Smooth muscle cell (in vitro differentiated cells): ENCODE results near the gene NACA. TPM values are rescaled to one million over a fixed set of nuclear protein-coding genes. Genes with fewer than 3 reads are reported as not detected.

Experiments
- DNase-seq: peaks from one replicate; lab custom pipeline; 2025; ENCODE audit not compliant: unreplicated experiment; lab: John Stamatoyannopoulos, UW
- H2AFZ ChIP-seq: fragments of 200-600 bp; sonication (generic); 2 replicates; pipeline ENCODE4 v1.6.0; 2016; ENCODE audit warnings: antibody characterized with exemption, low read depth, mild to moderate bottlenecking
- H3F3A ChIP-seq: fragments of 200-600 bp; sonication (generic); 2 replicates; pipeline ENCODE4 v1.6.0; 2017; ENCODE audit warnings: antibody characterized with exemption, low read depth
- H3K27ac ChIP-seq: fragments of 200-600 bp; sonication (generic); 2 replicates; pipeline ENCODE4 v1.5.1; 2016; ENCODE audit warnings: low read depth, mild to moderate bottlenecking
- H3K27me3 ChIP-seq: fragments of 200-600 bp; sonication (generic); 2 replicates; pipeline ENCODE4 v1.6.1; 2016; ENCODE audit warnings: low read depth, mild to moderate bottlenecking
- H3K36me3 ChIP-seq: fragments of 200-600 bp; sonication (generic); 2 replicates; pipeline ENCODE4 v1.5.1; 2016; ENCODE audit warnings: low read depth
- H3K4me1 ChIP-seq: fragments of 200-600 bp; sonication (generic); 2 replicates; pipeline ENCODE4 v1.5.1; 2016; ENCODE audit warnings: low read depth
- H3K4me2 ChIP-seq: fragments of 200-600 bp; sonication (generic); 2 replicates; pipeline ENCODE4 v1.6.0; 2016; ENCODE audit warnings: mild to moderate bottlenecking
- H3K4me3 ChIP-seq: fragments of 200-600 bp; sonication (generic); 2 replicates; pipeline ENCODE4 v1.5.1; 2016; ENCODE audit warnings: mild to moderate bottlenecking
- H3K79me2 ChIP-seq: fragments of 200-600 bp; sonication (generic); 2 replicates; pipeline ENCODE4 v1.6.0; 2016; ENCODE audit warnings: low read depth, mild to moderate bottlenecking
- H3K9ac ChIP-seq: fragments of 200-600 bp; sonication (generic); 2 replicates; pipeline ENCODE4 v1.6.0; 2016; ENCODE audit warnings: low read depth
- H3K9me3 ChIP-seq: fragments of 200-600 bp; sonication (generic); replicated peaks from 2 replicates; pipeline ENCODE4 v1.5.1; 2016; ENCODE audit warnings: low read depth
- H4K20me1 ChIP-seq: fragments of 200-600 bp; sonication (generic); 2 replicates; pipeline ENCODE4 v1.6.0; 2016; ENCODE audit warnings: low read depth
- WGBS: methylation state at CpG from one replicate; pipeline ENCODE4 v1.1.7; 2016; ENCODE audit warnings: low lambda C conversion rate; 5-methylcytosine and 5-hydroxymethylcytosine counted together
- polyA plus RNA-seq: library from polyadenylated mRNA; unstranded; fragments of >200 nt; fragmentation: Nextera tagmentation; extraction: Ambion mirVana; gene quantifications from 2 replicates; pipeline ENCODE4 v1.2.1, GENCODE V29; 2016
- total RNA-seq: library from RNA; depleted of rRNA; stranded (reverse); fragments of >200 nt; gene quantifications from 2 replicates; pipeline ENCODE4 v1.2.3, GENCODE V29; 2014
- TF ChIP-seq, protein P1 (sequence below): fragments of 200-600 bp; sonication (generic); IDR thresholded peaks from 2 replicates; pipeline ENCODE4 v1.5.1; 2017; ENCODE audit warnings: borderline replicate concordance, mild to moderate bottlenecking, antibody characterized with exemption; ENCODE audit not compliant: insufficient read depth, poor library complexity, severe bottlenecking

Gene NACA
- total RNA-seq (906 and 1,062 TPM in 2 replicates), polyA plus RNA-seq (625 and 713 TPM in 2 replicates)

- Histone ChIP-seq H3K9me3 (no peaks in the 10 kb centered on the region), H3K4me3 (peak within 1 kb of the TSS; percentile 83), H3K4me1 (peaks cover 40% of the 10 kb centered on the region), H3K36me3 (no peaks in the 10 kb centered on the region), H3K27ac (peak within 1 kb of the TSS; percentile 89), H3K4me2 (peak within 1 kb of the TSS; percentile 95), H2AFZ (peak within 1 kb of the TSS; percentile 96), H3K9ac (peak within 1 kb of the TSS; percentile 95), H3K27me3 (no peaks in the 10 kb centered on the region), H3F3A (peaks cover 16% of the 10 kb centered on the region), H4K20me1 (peaks cover 46% of the 10 kb centered on the region), H3K79me2 (peaks cover 49% of the 10 kb centered on the region)
- TF ChIP-seq, protein P1, sequence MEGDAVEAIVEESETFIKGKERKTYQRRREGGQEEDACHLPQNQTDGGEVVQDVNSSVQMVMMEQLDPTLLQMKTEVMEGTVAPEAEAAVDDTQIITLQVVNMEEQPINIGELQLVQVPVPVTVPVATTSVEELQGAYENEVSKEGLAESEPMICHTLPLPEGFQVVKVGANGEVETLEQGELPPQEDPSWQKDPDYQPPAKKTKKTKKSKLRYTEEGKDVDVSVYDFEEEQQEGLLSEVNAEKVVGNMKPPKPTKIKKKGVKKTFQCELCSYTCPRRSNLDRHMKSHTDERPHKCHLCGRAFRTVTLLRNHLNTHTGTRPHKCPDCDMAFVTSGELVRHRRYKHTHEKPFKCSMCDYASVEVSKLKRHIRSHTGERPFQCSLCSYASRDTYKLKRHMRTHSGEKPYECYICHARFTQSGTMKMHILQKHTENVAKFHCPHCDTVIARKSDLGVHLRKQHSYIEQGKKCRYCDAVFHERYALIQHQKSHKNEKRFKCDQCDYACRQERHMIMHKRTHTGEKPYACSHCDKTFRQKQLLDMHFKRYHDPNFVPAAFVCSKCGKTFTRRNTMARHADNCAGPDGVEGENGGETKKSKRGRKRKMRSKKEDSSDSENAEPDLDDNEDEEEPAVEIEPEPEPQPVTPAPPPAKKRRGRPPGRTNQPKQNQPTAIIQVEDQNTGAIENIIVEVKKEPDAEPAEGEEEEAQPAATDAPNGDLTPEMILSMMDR, result no peak
- DNase-seq, result peak; percentile 89
- whole genome bisulfite sequencing, result under 1% methylated on average over 46 of the region's 46 CpGs
These were observed at the start of gene NACA for GRCh38 chr12:56724972-56725722. Gene NACA, minus strand, starts transcription at chr12:56725299. Its CDS starts 778 bp downstream, at chr12:56724521.

GRCh38 chr12:56773113-56773512 is 48.0 kb upstream of the NACA start:
- no peaks in the 10 kb centered on the region for H3K79me2 ChIP-seq
- DNase-seq, result no peak
- H3K27me3 ChIP-seq, result no peaks in the 10 kb centered on the region
- peaks cover 8% of the 10 kb centered on the region for H3K36me3 ChIP-seq
- WGBS, result 93% methylated on average over 2 of the region's 2 CpGs
- H3K9ac ChIP-seq, result no peak overlapping the region
- H4K20me1 ChIP-seq, result no peaks in the 10 kb centered on the region
- H3K4me2 ChIP-seq, result no peak overlapping the region
- H3K4me3 ChIP-seq, result no peak overlapping the region
- no peak overlapping the region for H2AFZ ChIP-seq
- H3K27ac ChIP-seq, result no peak overlapping the region
- no peaks in the 10 kb centered on the region for H3K9me3 ChIP-seq
- H3K4me1 ChIP-seq, result no peaks in the 10 kb centered on the region
- TF ChIP-seq, protein P1, result no peak
- H3F3A ChIP-seq, result no peaks in the 10 kb centered on the region

- WGBS, result 94% methylated on average over 5 of the region's 5 CpGs
These were observed 47.5 kb upstream of the NACA start for GRCh38 chr12:56772625-56773024.

More at GRCh38 chr12:56772625-56773024, 47.5 kb upstream of the NACA start:
- no peaks in the 10 kb centered on the region for H3K4me1 ChIP-seq
- no peak overlapping the region for H3K9ac ChIP-seq
- TF ChIP-seq, protein P1, result no peak
- H2AFZ ChIP-seq, result no peak overlapping the region
- no peak overlapping the region for H3K4me2 ChIP-seq
- H4K20me1 ChIP-seq, result no peaks in the 10 kb centered on the region
- no peak for DNase-seq
- H3K36me3 ChIP-seq, result peaks cover 8% of the 10 kb centered on the region
- no peaks in the 10 kb centered on the region for H3K79me2 ChIP-seq
- no peak overlapping the region for H3K27ac ChIP-seq
- H3F3A ChIP-seq, result no peaks in the 10 kb centered on the region
- H3K9me3 ChIP-seq, result no peaks in the 10 kb centered on the region
- no peak overlapping the region for H3K4me3 ChIP-seq
- H3K27me3 ChIP-seq, result no peaks in the 10 kb centered on the region
